ENCODE results near the gene NHERF2. TPM values are rescaled to one million over a fixed set of nuclear protein-coding genes. Genes with fewer than 3 reads are reported as not detected.

Gene NHERF2
- polyA plus RNA-seq = 1 to 10 TPM in 1 of 3 donors, under 1 TPM in 1, not detected in 1; 0.54 to 1.4 TPM

DNA sequence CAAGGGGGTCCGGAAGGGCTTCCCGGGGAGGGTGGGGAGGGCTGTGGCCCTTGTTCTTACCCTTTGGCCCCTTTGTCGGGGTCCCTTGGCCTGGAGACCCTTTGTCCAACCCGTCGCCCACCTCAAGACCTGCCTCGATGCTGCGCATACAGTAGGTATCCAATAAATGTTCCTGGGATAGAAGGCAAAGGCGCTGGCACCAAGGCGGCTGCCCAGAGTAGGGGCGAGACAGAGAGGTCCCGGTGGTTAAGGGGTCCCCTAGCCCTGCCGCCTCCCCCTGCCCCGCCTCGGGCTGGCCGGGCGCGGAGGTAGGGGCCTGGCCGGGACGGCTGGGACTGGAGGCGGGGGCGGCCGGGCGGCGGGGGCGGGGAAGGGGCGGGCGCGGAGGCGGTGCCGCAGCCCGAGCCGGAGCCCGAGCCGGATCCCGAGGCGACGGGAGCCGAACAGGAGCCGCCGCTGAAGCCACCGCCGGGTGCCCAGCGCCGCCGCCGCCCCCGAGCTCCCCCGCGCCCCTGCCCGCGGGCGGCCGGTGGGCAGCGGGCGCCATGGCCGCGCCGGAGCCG lies at the start of gene NHERF2:
Gene NHERF2, plus strand, starts transcription at position 442 of the 563 bp plus-strand sequence. Its CDS starts 104 bp downstream, at position 546.
- Mint-ChIP-seq H3K27ac (peak within 1 kb of the TSS in 3 of 6 donors; percentile 5 to 49 (median 24)), H3K9me3 (no peaks in the 10 kb centered on the region), H3K4me3 (peak within 1 kb of the TSS; percentile 79 to 86 (median 82)), H3K27me3 (ENCODE audit: low read depth in 3 of 3) (peaks cover 4 to 12% (median 6%) of the 10 kb centered on the region in 3 donors), H3K36me3 (no peaks in the 10 kb centered on the region), H3K4me1 (peaks cover 19 to 20% of the 10 kb centered on the region in 2 donors)
- DNase-seq = peak in 2 of 3 donors; percentile 22 to 36

DNA sequence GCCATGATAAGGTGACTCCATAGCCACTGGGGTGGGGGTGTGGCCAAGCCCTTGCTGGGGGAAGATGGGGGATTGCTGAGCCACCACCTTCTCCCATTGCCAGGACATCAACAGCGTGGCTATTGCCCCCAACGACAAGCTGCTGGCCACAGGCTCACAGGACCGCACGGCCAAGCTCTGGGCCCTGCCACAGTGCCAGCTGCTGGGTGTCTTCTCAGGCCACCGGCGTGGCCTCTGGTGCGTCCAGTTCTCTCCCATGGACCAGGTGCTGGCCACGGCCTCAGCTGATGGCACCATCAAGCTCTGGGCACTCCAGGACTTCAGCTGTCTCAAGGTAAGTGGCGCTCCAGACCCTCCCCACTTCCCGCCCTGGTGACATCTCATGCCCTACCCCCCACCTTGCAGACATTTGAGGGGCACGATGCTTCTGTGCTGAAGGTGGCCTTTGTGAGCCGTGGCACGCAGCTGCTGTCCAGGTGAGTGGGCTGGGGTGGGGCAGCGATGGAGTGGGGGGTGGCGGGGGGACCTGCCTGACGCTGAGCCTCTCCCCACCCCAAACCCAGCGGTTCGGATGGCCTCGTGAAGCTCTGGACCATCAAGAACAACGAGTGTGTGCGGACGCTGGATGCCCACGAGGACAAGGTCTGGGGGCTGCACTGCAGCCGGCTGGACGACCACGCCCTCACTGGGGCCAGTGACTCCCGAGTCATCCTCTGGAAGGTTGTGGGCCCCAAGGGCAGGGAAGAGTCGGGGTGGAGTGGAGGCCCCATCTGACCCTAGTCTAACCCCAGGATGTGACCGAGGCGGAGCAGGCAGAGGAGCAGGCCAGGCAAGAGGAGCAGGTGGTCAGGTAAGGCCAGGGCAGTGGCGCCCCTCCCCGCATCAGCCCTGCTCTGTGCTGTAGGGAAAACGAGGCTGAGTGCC lies 49.5 kb upstream of the NHERF2 start:
- Mint-ChIP-seq H3K4me3 (no peak overlapping the region), H3K27me3 (ENCODE audit: low read depth in 3 of 3) (peaks cover 3 to 11% (median 4%) of the 10 kb centered on the region in 3 donors), H3K9me3 (no peaks in the 10 kb centered on the region), H3K36me3 (peaks cover 0 to 11% (median 4%) of the 10 kb centered on the region in 3 donors), H3K27ac (no peak overlapping the region), H3K4me1 (peaks cover 5 to 7% of the 10 kb centered on the region in 2 donors)
- DNase-seq = no peak

DNA sequence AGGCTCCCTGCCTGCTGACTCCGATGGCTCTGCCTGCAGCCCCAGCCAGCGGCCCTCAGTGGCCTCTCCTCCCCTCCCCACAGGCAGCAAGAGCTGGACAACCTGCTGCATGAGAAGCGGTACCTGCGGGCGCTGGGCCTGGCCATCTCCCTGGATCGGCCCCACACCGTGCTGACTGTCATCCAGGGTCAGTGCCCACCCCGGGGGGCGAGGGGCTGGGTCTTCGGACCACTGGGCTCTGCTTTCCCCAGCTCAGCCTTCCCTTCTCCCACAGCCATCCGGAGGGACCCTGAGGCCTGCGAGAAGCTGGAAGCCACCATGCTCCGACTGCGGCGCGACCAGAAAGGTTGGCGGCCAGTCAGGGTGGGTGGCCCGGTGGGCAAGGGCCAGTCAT lies 48.8 kb upstream of the NHERF2 start:
- Mint-ChIP-seq H3K4me3 (no peak overlapping the region), H3K9me3 (no peaks in the 10 kb centered on the region), H3K4me1 (peaks cover 3% of the 10 kb centered on the region in 2 donors), H3K36me3 (peaks cover 0 to 11% (median 4%) of the 10 kb centered on the region in 3 donors), H3K27ac (no peak overlapping the region), H3K27me3 (ENCODE audit: low read depth in 3 of 3) (peaks cover 5 to 13% (median 8%) of the 10 kb centered on the region in 3 donors)
- no peak for DNase-seq

DNA sequence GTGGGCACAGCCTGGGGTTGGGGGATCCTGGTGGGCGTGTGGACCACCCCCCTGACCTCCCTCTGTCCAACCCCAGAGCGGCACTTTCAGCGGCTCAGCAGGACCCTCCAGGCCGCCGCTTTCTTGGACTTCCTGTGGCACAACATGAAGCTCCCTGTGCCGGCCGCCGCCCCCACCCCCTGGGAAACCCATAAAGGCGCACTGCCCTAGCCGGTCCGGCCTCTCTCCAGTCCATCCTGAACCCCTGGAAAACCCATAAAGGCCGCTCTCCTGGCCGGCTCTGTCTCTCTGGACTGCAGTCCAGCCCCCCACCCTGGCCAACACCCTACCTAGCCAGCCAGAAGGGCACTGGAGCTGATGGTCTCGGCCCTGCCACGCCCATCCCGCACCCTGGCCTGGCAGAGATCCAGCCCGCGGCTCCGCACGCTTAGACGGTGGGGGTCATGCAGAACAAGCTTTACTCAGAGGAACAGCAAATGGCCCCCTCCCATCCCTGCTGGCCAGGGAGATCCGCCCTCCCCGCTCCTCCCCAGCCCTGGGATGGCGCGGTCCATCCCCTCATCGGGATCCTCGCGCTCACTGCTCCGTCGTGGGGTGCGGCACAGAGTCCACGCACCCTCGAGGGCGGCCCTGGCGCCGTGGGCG lies 48.1 kb upstream of the NHERF2 start:
- Mint-ChIP-seq H3K27me3 (ENCODE audit: low read depth in 3 of 3) (peaks cover 8 to 20% (median 8%) of the 10 kb centered on the region in 3 donors), H3K4me3 (no peak overlapping the region), H3K27ac (no peak overlapping the region), H3K9me3 (no peaks in the 10 kb centered on the region), H3K36me3 (peaks cover 0 to 11% (median 4%) of the 10 kb centered on the region in 3 donors), H3K4me1 (peaks cover 0 to 2% of the 10 kb centered on the region in 2 donors)
- no peak for DNase-seq

DNA sequence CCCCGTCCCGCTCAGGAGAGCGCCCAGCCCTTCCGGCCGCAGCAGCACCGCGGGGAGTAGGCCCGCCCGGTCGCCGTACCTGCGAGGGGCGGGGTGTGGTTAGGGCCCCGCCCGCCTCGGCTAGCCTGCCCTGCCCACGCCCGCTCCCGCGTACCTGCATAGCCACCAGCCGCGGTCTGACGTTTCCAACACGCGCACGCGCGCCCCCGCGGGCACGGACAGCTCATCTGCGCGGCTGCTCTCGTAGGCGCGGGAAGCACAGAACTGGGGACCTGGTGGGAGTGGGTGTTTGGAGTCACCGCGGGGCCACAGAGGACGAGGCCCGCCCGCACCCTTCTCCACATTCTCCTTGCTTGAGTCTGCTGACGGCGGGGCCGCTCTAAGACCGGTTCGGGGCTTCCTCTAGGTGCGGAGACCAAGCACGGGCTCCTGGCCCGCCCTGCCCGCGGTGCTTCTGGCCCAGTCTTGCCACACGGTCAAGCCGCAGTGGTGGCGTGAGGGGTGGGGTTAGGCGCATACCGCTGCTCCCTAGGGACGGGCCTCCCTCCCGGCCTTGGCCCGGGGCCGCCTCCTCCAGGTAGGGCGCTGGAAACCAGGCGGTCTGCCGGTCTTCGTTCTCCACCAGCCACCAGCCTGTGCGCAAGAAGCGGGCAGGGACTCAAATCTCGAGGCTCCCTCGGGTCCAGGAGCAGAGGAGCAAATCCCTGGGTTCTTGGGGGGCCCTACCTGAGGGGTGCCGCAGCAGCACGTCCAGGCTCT lies 47.3 kb upstream of the NHERF2 start:
- Mint-ChIP-seq H3K36me3 (peaks cover 0 to 11% (median 4%) of the 10 kb centered on the region in 3 donors), H3K4me1 (peaks cover under 1 to 2% of the 10 kb centered on the region in 2 donors), H3K27me3 (ENCODE audit: low read depth in 3 of 3) (peaks cover 8 to 20% (median 9%) of the 10 kb centered on the region in 3 donors), H3K27ac (no peak overlapping the region), H3K9me3 (no peaks in the 10 kb centered on the region), H3K4me3 (no peak overlapping the region)
- no peak for DNase-seq

DNA sequence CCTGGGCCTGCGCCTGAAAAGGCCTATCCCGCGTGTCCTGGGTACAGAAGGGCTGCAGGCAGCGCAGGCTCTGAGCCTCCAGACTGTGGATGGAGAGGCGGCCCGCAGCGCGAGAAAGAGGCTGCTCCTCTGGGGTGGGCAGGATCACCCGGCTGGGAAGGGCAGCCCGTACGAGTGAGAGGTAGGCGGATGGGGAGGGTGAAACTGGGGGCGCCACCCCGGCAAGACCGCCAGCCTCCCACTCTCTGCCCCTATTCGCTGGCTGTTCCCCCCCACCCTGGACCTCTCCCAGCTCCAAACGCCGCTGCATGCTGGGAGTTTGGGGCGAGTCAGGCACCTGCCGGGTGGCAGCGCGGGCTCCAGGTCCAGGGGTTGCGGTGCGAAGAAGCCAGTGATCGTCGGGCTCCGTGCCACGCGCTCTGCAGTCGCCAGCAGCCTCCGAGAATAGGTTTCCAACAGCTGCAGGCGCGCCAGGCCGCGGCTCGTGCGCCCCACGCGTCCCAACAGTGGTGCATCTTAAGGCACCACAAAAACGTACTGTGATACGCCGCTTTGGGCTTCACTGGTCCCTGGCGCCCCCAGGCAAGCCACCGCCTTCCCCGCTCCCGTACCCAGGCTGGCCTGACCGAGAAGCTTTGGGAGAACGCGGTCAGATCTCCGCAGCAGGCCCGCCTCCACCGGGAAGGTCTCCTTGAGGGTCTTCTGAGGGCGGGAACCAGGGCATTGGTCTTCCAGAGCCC lies 46.5 kb upstream of the NHERF2 start:
- Mint-ChIP-seq H3K27ac (no peak overlapping the region), H3K4me3 (no peak overlapping the region), H3K36me3 (peaks cover 0 to 11% (median 0%) of the 10 kb centered on the region in 3 donors), H3K9me3 (no peaks in the 10 kb centered on the region), H3K4me1 (peaks cover 8% of the 10 kb centered on the region in 2 donors), H3K27me3 (ENCODE audit: low read depth in 3 of 3) (peaks cover 8 to 22% (median 9%) of the 10 kb centered on the region in 3 donors)
- no peak for DNase-seq

DNA sequence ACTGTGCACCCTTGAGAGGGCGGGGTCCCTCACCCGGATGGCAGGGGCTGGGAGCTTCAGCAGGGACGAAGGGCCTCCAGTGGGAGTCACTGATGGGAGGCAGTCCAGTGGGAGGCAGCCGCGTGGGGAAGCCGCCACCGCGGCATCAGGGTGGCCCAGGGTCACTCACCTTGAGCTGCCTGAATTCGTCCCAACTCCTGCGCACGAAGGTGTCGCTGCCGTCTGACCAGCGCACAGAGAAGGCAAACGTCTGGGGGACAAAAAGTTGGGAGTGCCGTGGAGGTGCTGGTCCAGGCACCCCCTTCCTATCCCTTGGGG lies 46.0 kb upstream of the NHERF2 start:
- Mint-ChIP-seq H3K4me3 (no peak overlapping the region), H3K27ac (no peak overlapping the region), H3K36me3 (peaks cover 0 to 9% (median 0%) of the 10 kb centered on the region in 3 donors), H3K4me1 (peaks cover 10% of the 10 kb centered on the region in 2 donors), H3K9me3 (no peaks in the 10 kb centered on the region), H3K27me3 (ENCODE audit: low read depth in 3 of 3) (peaks cover 8 to 24% (median 9%) of the 10 kb centered on the region in 3 donors)
- no peak for DNase-seq

DNA sequence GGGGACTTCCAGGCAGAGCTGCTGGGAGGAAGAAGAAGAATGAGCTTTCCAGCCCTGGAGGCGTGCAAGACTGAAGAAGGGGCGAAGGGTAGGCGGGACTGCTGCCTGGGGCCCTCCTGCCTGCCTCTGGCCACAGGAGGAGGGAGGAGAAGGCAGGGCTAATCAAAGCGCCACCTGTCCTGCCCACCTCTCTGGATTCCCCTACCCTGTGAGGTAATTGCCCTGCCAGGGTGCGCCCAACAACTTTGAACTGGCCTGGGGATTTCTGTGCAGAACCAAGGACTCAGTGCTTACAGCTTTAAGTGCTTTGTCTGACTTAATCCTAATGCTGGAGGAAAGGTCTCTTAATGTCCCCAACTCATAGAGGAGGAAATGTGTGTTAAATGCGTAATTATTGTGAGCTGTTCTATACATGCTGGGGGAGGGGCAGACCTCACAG lies 45.3 kb upstream of the NHERF2 start, which contains the start of gene NOXO1:
Gene NOXO1, minus strand, starts transcription at position 72 of the 439 bp plus-strand sequence. CDS start 290 bp downstream, outside the sequence.
- H3K9me3 Mint-ChIP-seq = no peaks in the 10 kb centered on the region
- H3K4me3 Mint-ChIP-seq = peak within 1 kb of the TSS in 4 of 5 donors; percentile 21 to 76 (median 40)
- DNase-seq = no peak
- peaks cover 10% of the 10 kb centered on the region in 2 donors for H3K4me1 Mint-ChIP-seq
- peaks cover 0 to 3% (median 0%) of the 10 kb centered on the region in 3 donors for H3K36me3 Mint-ChIP-seq
- peak within 1 kb of the TSS in 1 of 6 donors; percentile 37 for H3K27ac Mint-ChIP-seq
- H3K27me3 Mint-ChIP-seq (ENCODE audit: low read depth in 3 of 3) = peaks cover 8 to 22% (median 9%) of the 10 kb centered on the region in 3 donors

DNA sequence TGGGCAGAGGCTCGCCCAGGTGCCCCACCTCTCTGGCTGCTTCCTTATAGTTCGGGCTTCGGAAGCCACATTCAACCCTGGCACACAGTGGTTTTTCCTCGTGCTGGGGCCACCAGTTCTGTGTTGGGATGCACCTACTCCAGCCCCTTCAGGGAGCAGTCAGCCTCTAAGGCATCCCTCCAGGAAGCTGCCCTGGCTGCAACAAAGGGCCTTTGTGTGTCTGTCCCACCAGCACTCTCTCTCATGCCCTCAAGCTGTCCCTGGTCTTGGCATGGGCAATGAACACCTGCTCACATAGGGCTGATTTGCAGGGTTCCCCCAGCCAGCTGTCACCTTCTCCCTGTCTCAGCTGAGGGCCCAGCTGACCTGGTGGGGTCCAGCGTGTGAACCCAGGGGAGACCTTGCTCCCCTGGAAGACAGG lies 44.7 kb upstream of the NHERF2 start:
- Mint-ChIP-seq H3K27ac (no peak overlapping the region), H3K4me1 (peaks cover 10% of the 10 kb centered on the region in 2 donors), H3K27me3 (ENCODE audit: low read depth in 3 of 3) (peaks cover 8 to 22% (median 9%) of the 10 kb centered on the region in 3 donors), H3K4me3 (peak overlapping the region in 2 of 5 donors; percentile 26 to 55), H3K9me3 (no peaks in the 10 kb centered on the region), H3K36me3 (peaks cover 0 to 3% (median 0%) of the 10 kb centered on the region in 3 donors)
- no peak for DNase-seq

DNA sequence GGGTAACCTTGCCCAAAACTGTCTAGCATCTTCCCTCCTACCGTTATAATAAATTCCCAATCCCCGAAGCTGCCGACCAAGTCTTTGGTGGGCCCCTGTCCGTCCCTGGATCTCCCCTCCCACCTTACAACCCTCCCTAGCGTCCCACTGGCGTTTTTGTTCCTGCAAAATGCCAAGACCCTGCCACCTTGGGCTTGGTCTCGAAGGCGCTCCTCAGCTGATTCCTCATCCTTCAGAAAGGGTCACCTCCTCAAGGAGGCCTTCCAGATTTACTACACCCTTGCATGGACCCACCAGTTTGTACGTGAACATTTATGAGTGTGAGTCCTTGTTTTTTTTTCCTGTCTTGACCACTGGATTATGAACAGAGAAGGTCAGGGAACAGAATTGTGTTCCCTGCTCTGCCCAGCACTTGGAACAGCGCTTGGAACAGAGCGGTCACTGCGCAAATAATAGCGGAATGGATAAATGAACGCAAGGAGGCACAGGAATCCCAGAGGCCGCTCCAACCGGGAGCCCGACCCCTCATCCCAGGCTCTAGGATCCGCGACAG lies 43.6 kb upstream of the NHERF2 start:
- Mint-ChIP-seq H3K27ac (peak overlapping the region in 3 of 6 donors; percentile 13 to 62 (median 45)), H3K36me3 (no peaks in the 10 kb centered on the region), H3K27me3 (ENCODE audit: low read depth in 3 of 3) (peaks cover 7 to 22% (median 8%) of the 10 kb centered on the region in 3 donors), H3K4me1 (peaks cover 10% of the 10 kb centered on the region in 2 donors), H3K4me3 (peak overlapping the region; percentile 71 to 86 (median 77)), H3K9me3 (no peaks in the 10 kb centered on the region)
- DNase-seq = no peak

DNA sequence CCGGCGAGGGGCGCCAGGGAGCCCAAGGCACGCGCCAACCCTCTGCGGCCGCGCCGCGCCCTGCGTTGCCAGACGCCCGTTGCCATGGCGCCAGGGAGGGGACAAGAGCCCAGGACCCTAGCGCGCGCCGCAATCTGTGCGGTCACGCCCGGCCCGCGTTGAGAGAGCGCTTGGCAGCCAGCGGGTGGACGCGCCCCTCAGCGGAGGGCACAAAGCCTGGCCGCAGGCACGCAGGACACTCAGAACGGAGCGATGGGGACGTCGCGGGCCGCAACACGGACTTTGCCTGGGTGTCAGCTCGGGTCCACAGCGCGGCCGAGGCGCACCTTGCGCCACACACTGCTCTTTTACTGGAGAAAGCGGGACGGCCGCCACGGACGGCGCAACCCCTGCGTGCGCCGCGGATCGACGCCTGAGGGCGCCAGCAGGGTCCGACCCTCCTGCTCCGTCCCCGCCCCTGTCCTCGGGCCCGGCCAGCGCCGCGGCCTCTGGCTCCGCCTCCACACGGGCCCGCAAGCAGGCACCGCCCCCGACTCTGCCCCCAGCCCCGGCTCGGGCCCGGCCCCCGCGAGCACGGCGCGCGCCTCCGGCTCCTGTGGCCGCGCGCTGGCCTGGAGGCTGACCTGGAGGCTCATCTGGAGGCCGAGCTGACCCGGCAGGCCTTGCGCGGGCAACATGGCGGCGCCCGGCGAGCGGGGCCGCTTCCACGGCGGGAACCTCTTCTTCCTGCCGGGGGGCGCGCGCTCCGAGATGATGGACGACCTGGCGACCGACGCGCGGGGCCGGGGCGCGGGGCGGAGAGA lies 43.0 kb upstream of the NHERF2 start, which contains the start of gene GFER:
Gene GFER, plus strand, starts transcription at position 650 of the 803 bp plus-strand sequence. Its CDS starts 26 bp downstream, at position 676.
- H3K27ac Mint-ChIP-seq = peak within 1 kb of the TSS in 5 of 6 donors; percentile 45 to 82 (median 64)

More for the DNA sequence above, 43.0 kb upstream of the NHERF2 start, which contains the start of gene GFER:
- H3K4me3 Mint-ChIP-seq = peak within 1 kb of the TSS; percentile 71 to 86 (median 77)
- peaks cover 10 to 22% (median 12%) of the 10 kb centered on the region in 3 donors for H3K27me3 Mint-ChIP-seq (ENCODE audit: low read depth in 3 of 3)
- H3K4me1 Mint-ChIP-seq = peaks cover 14% of the 10 kb centered on the region in 2 donors
- no peaks in the 10 kb centered on the region for H3K9me3 Mint-ChIP-seq
- no peaks in the 10 kb centered on the region for H3K36me3 Mint-ChIP-seq
- peak; percentile 83 to 84 (median 84) for DNase-seq
